ENCODE data around the gene SLFN5. TPM values are rescaled to one million over a fixed set of nuclear protein-coding genes. Genes with fewer than 3 reads are reported as not detected.
A peak's percentile ranks its signal among the peaks of the same experiment; 100 is the strongest.
"Not testable (repeated sequence)": the region's sequence is repeated elsewhere in the genome, so short reads cannot be mapped to it uniquely, and the experiment has no call there.

Gene SLFN5
- total RNA-seq, 4 donors from 2014 or later = 7.3 to 20.4 (median 14.0) TPM

- Histone ChIP-seq H3K36me3 (peaks cover 0 to 30% (median 10%) of the 10 kb centered on the region in 3 donors), H3K27me3 (no peaks in the 10 kb centered on the region), H3K27ac (peak overlapping the region; percentile 15 to 63 (median 51)), H3K4me3 (no peak overlapping the region), H3K4me1 (peaks cover 17 to 71% (median 44%) of the 10 kb centered on the region in 3 donors), H3K9me3 (no peaks in the 10 kb centered on the region)
- WGBS, 2 donors = 10 to 11% methylated on average over 4 of the region's 4 CpGs
- intact Hi-C loops (cut with DNase I) = no loop called here
- no peak for DNase-seq
- TF ChIP-seq POLR2A (IDR thresholded peaks at IDR 0.05) (no peak), CTCF (IDR thresholded peaks at IDR 0.05) (peak in 1 of 6 experiments; percentile 16)
Observed at GRCh38 chr17:35257208-35257659, 14.4 kb downstream of the SLFN5 start.

DNA sequence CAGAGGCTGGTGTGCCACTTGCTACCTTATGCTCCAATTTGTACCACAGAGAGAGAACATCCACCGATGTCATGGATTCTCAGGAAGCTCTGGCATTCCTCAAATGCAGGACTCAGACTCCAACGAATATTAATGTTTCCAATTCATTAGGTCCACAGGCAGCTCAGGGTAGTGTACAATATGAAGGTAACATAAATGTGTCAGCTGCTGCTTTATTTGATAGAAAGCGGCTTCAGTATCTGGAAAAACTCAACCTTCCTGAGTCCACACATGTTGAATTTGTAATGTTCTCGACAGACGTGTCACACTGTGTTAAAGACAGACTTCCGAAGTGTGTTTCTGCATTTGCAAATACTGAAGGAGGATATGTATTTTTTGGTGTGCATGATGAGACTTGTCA is 16.1 kb downstream of the SLFN5 start:
- peaks cover 0 to 47% (median 21%) of the 10 kb centered on the region in 3 donors for H3K36me3 ChIP-seq

DNA sequence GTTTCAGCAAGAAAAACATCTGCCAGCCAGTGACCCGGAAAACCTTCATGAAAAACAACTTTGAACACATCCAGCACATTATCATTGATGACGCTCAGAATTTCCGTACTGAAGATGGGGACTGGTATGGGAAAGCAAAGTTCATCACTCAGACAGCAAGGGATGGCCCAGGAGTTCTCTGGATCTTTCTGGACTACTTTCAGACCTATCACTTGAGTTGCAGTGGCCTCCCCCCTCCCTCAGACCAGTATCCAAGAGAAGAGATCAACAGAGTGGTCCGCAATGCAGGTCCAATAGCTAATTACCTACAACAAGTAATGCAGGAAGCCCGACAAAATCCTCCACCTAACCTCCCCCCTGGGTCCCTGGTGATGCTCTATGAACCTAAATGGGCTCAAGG is 22.2 kb downstream of the SLFN5 start:
- Histone ChIP-seq H3K27ac (no peak overlapping the region), H3K9me3 (no peaks in the 10 kb centered on the region), H3K27me3 (no peaks in the 10 kb centered on the region), H3K4me3 (no peak overlapping the region), H3K36me3 (peaks cover 0 to 71% (median 38%) of the 10 kb centered on the region in 3 donors), H3K4me1 (peaks cover 0 to 11% (median 0%) of the 10 kb centered on the region in 3 donors)
- no peak for DNase-seq
- intact Hi-C loops (cut with DNase I) = no loop called here
- no peak for TF ChIP-seq POLR2A (IDR thresholded peaks at IDR 0.05)
- TF ChIP-seq CTCF (IDR thresholded peaks at IDR 0.05) = no peak
- WGBS, 2 donors = 78 to 94% methylated on average over 5 of the region's 5 CpGs

More for the DNA sequence above, 16.1 kb downstream of the SLFN5 start:
- no peak for DNase-seq
- H3K4me3 ChIP-seq = no peak overlapping the region
- intact Hi-C loops (cut with DNase I) = no loop called here
- TF ChIP-seq POLR2A (IDR thresholded peaks at IDR 0.05) (no peak), CTCF (IDR thresholded peaks at IDR 0.05) (no peak)
- peaks cover 9 to 56% (median 27%) of the 10 kb centered on the region in 3 donors for H3K4me1 ChIP-seq
- WGBS, 2 donors = 71 to 73% methylated on average over 6 of the region's 6 CpGs
- H3K27ac ChIP-seq = no peak overlapping the region
- H3K9me3 ChIP-seq = no peaks in the 10 kb centered on the region
- H3K27me3 ChIP-seq = no peaks in the 10 kb centered on the region

GRCh38 chr17:35265566-35266141 is 22.8 kb downstream of the SLFN5 start:
- Histone ChIP-seq H3K27me3 (no peaks in the 10 kb centered on the region), H3K36me3 (peaks cover 0 to 71% (median 38%) of the 10 kb centered on the region in 3 donors), H3K4me1 (peaks cover 0 to 11% (median 0%) of the 10 kb centered on the region in 3 donors), H3K9me3 (no peaks in the 10 kb centered on the region), H3K27ac (no peak overlapping the region), H3K4me3 (no peak overlapping the region)
- 79 to 87% methylated on average over 11 of the region's 11 CpGs for WGBS, 2 donors
- TF ChIP-seq CTCF (IDR thresholded peaks at IDR 0.05) (no peak), POLR2A (IDR thresholded peaks at IDR 0.05) (no peak)
- intact Hi-C loops (cut with DNase I) = no loop called here
- no peak for DNase-seq

GRCh38 chr17:35274167-35275066 is 31.5 kb downstream of the SLFN5 start:
- DNase-seq; H3K4me1 ChIP-seq; H3K9me3 ChIP-seq; H3K27ac ChIP-seq; H3K4me3 ChIP-seq; H3K36me3 ChIP-seq; intact Hi-C loops (cut with DNase I); H3K27me3 ChIP-seq: not testable (repeated sequence)
- WGBS, 2 donors = 64 to 67% methylated on average over 10 to 11 of the region's 13 CpGs

GRCh38 chr17:35278454-35278853 is 35.6 kb downstream of the SLFN5 start:
- 53 to 88% methylated on average over 2 to 3 of the region's 6 CpGs for WGBS, 2 donors

DNA sequence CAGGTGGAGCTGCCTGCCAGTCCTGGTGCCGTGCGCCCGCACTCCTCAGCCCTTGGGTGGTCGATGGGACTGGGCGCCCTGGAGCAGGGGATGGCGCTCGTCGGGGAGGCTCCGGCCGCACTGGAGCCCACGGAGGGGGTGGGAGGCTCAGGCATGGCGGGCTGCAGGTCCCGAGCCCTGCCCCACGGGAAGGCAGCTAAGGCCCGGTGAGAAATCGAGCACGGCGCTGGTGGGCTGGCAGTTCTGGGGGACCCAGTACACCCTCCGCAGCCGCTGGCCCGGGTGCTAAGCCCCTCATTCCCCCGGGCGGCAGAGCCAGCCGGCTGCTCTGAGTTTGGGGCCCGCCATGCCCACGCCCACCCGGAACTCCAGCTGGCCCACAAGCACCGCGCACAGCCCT is 36.0 kb downstream of the SLFN5 start:
- H3K4me3 ChIP-seq; H3K9me3 ChIP-seq; H3K27ac ChIP-seq; intact Hi-C loops (cut with DNase I); H3K36me3 ChIP-seq; H3K27me3 ChIP-seq; H3K4me1 ChIP-seq; DNase-seq: not testable (repeated sequence)
- no CpG with 5 or more reads among the region's 29 CpGs for WGBS, 2 donors

More at GRCh38 chr17:35278454-35278853, 35.6 kb downstream of the SLFN5 start:
- H3K36me3 ChIP-seq; H3K4me3 ChIP-seq; intact Hi-C loops (cut with DNase I); H3K27me3 ChIP-seq; H3K27ac ChIP-seq; DNase-seq; H3K9me3 ChIP-seq; H3K4me1 ChIP-seq: not testable (repeated sequence)

Measured in esophagus squamous epithelium (tissue), 5 donors.